Measurements from ENCODE around the gene MSL3B.

The MSL3B gene

GRCh38 chr2:233838251-233838650, 29.9 kb downstream of the MSL3B start:
- CTCF ChIA-PET: no interaction called here
- DNase-seq (ENCODE audit: extremely low spot score): no peak
- TF ChIP-seq ZNF384 (IDR thresholded peaks at IDR 0.05) (no peak), HDGF (IDR thresholded peaks at IDR 0.05; ENCODE audit: borderline replicate concordance) (no peak), ELF4 (IDR thresholded peaks at IDR 0.05) (no peak), NFRKB (IDR thresholded peaks at IDR 0.05) (no peak), FOXM1 (IDR thresholded peaks at IDR 0.05; ENCODE audit: borderline replicate concordance) (no peak), FOXK2 (IDR thresholded peaks at IDR 0.05) (no peak), CTBP1 (IDR thresholded peaks at IDR 0.05; ENCODE audit: borderline replicate concordance) (no peak), L3MBTL2 (conservative IDR thresholded peaks at IDR 0.05) (no peak), BHLHE40 (IDR thresholded peaks at IDR 0.05; ENCODE audit: borderline replicate concordance) (no peak), PKNOX1 (IDR thresholded peaks at IDR 0.05) (no peak), TARDBP (IDR thresholded peaks at IDR 0.05) (no peak)
- POLR2A ChIA-PET: no interaction called here

- ChIA-PET CTCF (no interaction called here), POLR2A (no interaction called here)
- DNase-seq (ENCODE audit: extremely low spot score): no peak
- no peak for TF ChIP-seq FOXK2 (IDR thresholded peaks at IDR 0.05)
- no peak for TF ChIP-seq NFRKB (IDR thresholded peaks at IDR 0.05)
- no peak for TF ChIP-seq FOXA1 (IDR thresholded peaks at IDR 0.05)
- no peak for TF ChIP-seq SUZ12 (IDR thresholded peaks at IDR 0.05)
- no peak for TF ChIP-seq CTBP1 (IDR thresholded peaks at IDR 0.05; ENCODE audit: borderline replicate concordance)
- TF ChIP-seq SP1 (IDR thresholded peaks at IDR 0.05): no peak
- TF ChIP-seq BHLHE40 (IDR thresholded peaks at IDR 0.05; ENCODE audit: borderline replicate concordance): no peak
- no peak for TF ChIP-seq HDGF (IDR thresholded peaks at IDR 0.05; ENCODE audit: borderline replicate concordance)
Observed at GRCh38 chr2:233837694-233838229, 30.4 kb downstream of the MSL3B start.

GRCh38 chr2:233836359-233836758, 31.8 kb downstream of the MSL3B start:
- ChIA-PET CTCF (no interaction called here), POLR2A (no interaction called here)
- TF ChIP-seq CTBP1 (IDR thresholded peaks at IDR 0.05; ENCODE audit: borderline replicate concordance) (no peak), ZNF384 (IDR thresholded peaks at IDR 0.05) (no peak), L3MBTL2 (conservative IDR thresholded peaks at IDR 0.05) (no peak), FOXM1 (IDR thresholded peaks at IDR 0.05; ENCODE audit: borderline replicate concordance) (no peak), SP1 (IDR thresholded peaks at IDR 0.05) (no peak), BHLHE40 (IDR thresholded peaks at IDR 0.05; ENCODE audit: borderline replicate concordance) (no peak), ARNT (IDR thresholded peaks at IDR 0.05) (no peak), SUZ12 (IDR thresholded peaks at IDR 0.05) (no peak), HDGF (IDR thresholded peaks at IDR 0.05; ENCODE audit: borderline replicate concordance) (no peak), TARDBP (IDR thresholded peaks at IDR 0.05) (no peak), ELF4 (IDR thresholded peaks at IDR 0.05) (no peak), FOXA1 (IDR thresholded peaks at IDR 0.05) (no peak), PKNOX1 (IDR thresholded peaks at IDR 0.05) (no peak), NFRKB (IDR thresholded peaks at IDR 0.05) (no peak), LEF1 (IDR thresholded peaks at IDR 0.05; ENCODE audit: borderline replicate concordance) (no peak)
- no peak for DNase-seq (ENCODE audit: extremely low spot score)

GRCh38 chr2:233835230-233836186, 32.7 kb downstream of the MSL3B start:
- CTCF ChIA-PET: no interaction called here
- POLR2A ChIA-PET: interaction anchor here (1.0 kb wide), 1 partner anchor 10 kb away, joined by 3 read pairs; no protein-coding TSS in a partner anchor
- TF ChIP-seq CTBP1 (IDR thresholded peaks at IDR 0.05; ENCODE audit: borderline replicate concordance) (no peak), SUZ12 (IDR thresholded peaks at IDR 0.05) (no peak), LEF1 (IDR thresholded peaks at IDR 0.05; ENCODE audit: borderline replicate concordance) (no peak), BHLHE40 (IDR thresholded peaks at IDR 0.05; ENCODE audit: borderline replicate concordance) (no peak), HDGF (IDR thresholded peaks at IDR 0.05; ENCODE audit: borderline replicate concordance) (no peak), FOXK2 (IDR thresholded peaks at IDR 0.05) (no peak), FOXM1 (IDR thresholded peaks at IDR 0.05; ENCODE audit: borderline replicate concordance) (no peak)
- no peak for DNase-seq (ENCODE audit: extremely low spot score)

GRCh38 chr2:233833345-233833744, 34.8 kb downstream of the MSL3B start:
- DNase-seq (ENCODE audit: extremely low spot score): no peak
- ChIA-PET POLR2A (interaction anchor here (2.7 kb wide), 1 partner anchor 21 kb away, joined by 7 read pairs; the partner anchor contains the start of gene HJURP), CTCF (interaction anchor here (0.6 to 2.1 kb wide), 2 partner anchors 9 to 369 kb away, joined by 3 to 5 read pairs; no protein-coding TSS in a partner anchor)
- TF ChIP-seq SUZ12 (IDR thresholded peaks at IDR 0.05) (no peak), TARDBP (IDR thresholded peaks at IDR 0.05) (no peak)

GRCh38 chr2:233832869-233833311, 35.3 kb downstream of the MSL3B start:
- DNase-seq (ENCODE audit: extremely low spot score): peak; percentile 21
- ChIA-PET CTCF (interaction anchor here (2.1 kb wide), 1 partner anchor 9 kb away, joined by 5 read pairs; no protein-coding TSS in a partner anchor), POLR2A (interaction anchor here (2.7 kb wide), 1 partner anchor 22 kb away, joined by 7 read pairs; the partner anchor contains the start of gene HJURP)
- TF ChIP-seq PKNOX1 (IDR thresholded peaks at IDR 0.05) (no peak), FOXM1 (IDR thresholded peaks at IDR 0.05; ENCODE audit: borderline replicate concordance) (no peak), L3MBTL2 (conservative IDR thresholded peaks at IDR 0.05) (no peak), NFRKB (IDR thresholded peaks at IDR 0.05) (no peak), ARNT (IDR thresholded peaks at IDR 0.05) (no peak), FOXK2 (IDR thresholded peaks at IDR 0.05) (no peak), FOXA1 (IDR thresholded peaks at IDR 0.05) (no peak), HDGF (IDR thresholded peaks at IDR 0.05; ENCODE audit: borderline replicate concordance) (no peak), TARDBP (IDR thresholded peaks at IDR 0.05) (no peak), BHLHE40 (IDR thresholded peaks at IDR 0.05; ENCODE audit: borderline replicate concordance) (no peak), SP1 (IDR thresholded peaks at IDR 0.05) (no peak), ZNF384 (IDR thresholded peaks at IDR 0.05) (no peak), CTBP1 (IDR thresholded peaks at IDR 0.05; ENCODE audit: borderline replicate concordance) (no peak), LEF1 (IDR thresholded peaks at IDR 0.05; ENCODE audit: borderline replicate concordance) (no peak), ELF4 (IDR thresholded peaks at IDR 0.05) (no peak), SUZ12 (IDR thresholded peaks at IDR 0.05) (no peak)
